H9 (cell line): ENCODE data around the gene FHOD1. TPM values are rescaled to one million over a fixed set of nuclear protein-coding genes. Genes with fewer than 3 reads are reported as not detected.

Source experiments
- DNase-seq: peaks from one replicate; pipeline ENCODE4 v3.0.0-alpha.2; 2017
- H2AFZ ChIP-seq: one replicate; pipeline ENCODE4 v1.6.1; 2013; ENCODE audit warnings: mild to moderate bottlenecking, low read length, control low read depth, moderate library complexity
- H2AK5ac ChIP-seq: 2 replicates; pipeline ENCODE4 v1.6.1; 2013; ENCODE audit warnings: low read length, control low read depth, mixed read lengths; ENCODE audit not compliant: insufficient read length
- H2BK120ac ChIP-seq: one replicate; pipeline ENCODE4 v1.6.1; 2013; ENCODE audit warnings: low read depth, mild to moderate bottlenecking, low read length, control low read depth, inconsistent platforms; ENCODE audit not compliant: poor library complexity, severe bottlenecking
- H2BK12ac ChIP-seq: 2 replicates; pipeline ENCODE4 v1.6.1; 2013; ENCODE audit warnings: low read length, control low read depth, mixed read lengths, low read depth; ENCODE audit not compliant: insufficient read length
- H2BK15ac ChIP-seq: 2 replicates; pipeline ENCODE4 v1.6.1; 2013; ENCODE audit warnings: low read depth, low read length, control low read depth
- H2BK20ac ChIP-seq: one replicate; pipeline ENCODE4 v1.6.1; 2013; ENCODE audit warnings: low read depth, mild to moderate bottlenecking, low read length, control low read depth, inconsistent platforms; ENCODE audit not compliant: poor library complexity, severe bottlenecking
- H2BK5ac ChIP-seq: 2 replicates; pipeline ENCODE4 v1.6.1; 2013; ENCODE audit warnings: low read length, control low read depth, mixed read lengths; ENCODE audit not compliant: insufficient read length
- H3K14ac ChIP-seq: 2 replicates; pipeline ENCODE4 v1.6.1; 2013; ENCODE audit warnings: low read length, control low read depth; ENCODE audit not compliant: insufficient read depth
- H3K18ac ChIP-seq: 2 replicates; pipeline ENCODE4 v1.6.1; 2013; ENCODE audit warnings: low read depth, mild to moderate bottlenecking, mixed read lengths, low read length, control low read depth; ENCODE audit not compliant: insufficient read length
- H3K23ac ChIP-seq: 2 replicates; pipeline ENCODE4 v1.6.1; 2013; ENCODE audit warnings: low read length, control low read depth, mixed read lengths, low read depth; ENCODE audit not compliant: insufficient read length
- H3K23me2 ChIP-seq: 2 replicates; pipeline ENCODE4 v1.6.1; 2013; ENCODE audit warnings: low read depth, mild to moderate bottlenecking, mixed read lengths, low read length, control low read depth; ENCODE audit not compliant: insufficient read length, poor library complexity, severe bottlenecking
- H3K27ac ChIP-seq: 2 replicates; pipeline ENCODE4 v1.5.1; 2013; ENCODE audit warnings: low read length, control low read depth, mixed read lengths, low read depth; ENCODE audit not compliant: insufficient read length
- H3K27me3 ChIP-seq: 2 replicates; pipeline ENCODE4 v1.6.1; 2013; ENCODE audit warnings: low read length, control low read depth, inconsistent platforms; ENCODE audit not compliant: insufficient read depth
- H3K4ac ChIP-seq: 2 replicates; pipeline ENCODE4 v1.6.1; 2013; ENCODE audit warnings: low read depth, mild to moderate bottlenecking, control low read depth, inconsistent platforms, low read length, moderate library complexity
- H3K4me1 ChIP-seq: 2 replicates; pipeline ENCODE4 v1.6.1; 2013; ENCODE audit warnings: low read length, control low read depth, inconsistent platforms; ENCODE audit not compliant: insufficient read depth
- H3K4me2 ChIP-seq: 2 replicates; pipeline ENCODE4 v1.6.1; 2013; ENCODE audit warnings: low read length, control low read depth, mixed read lengths; ENCODE audit not compliant: insufficient read length, insufficient read depth
- H3K56ac ChIP-seq: 2 replicates; pipeline ENCODE4 v1.6.1; 2013; ENCODE audit warnings: low read depth, mild to moderate bottlenecking, mixed read lengths, low read length, control low read depth; ENCODE audit not compliant: insufficient read length
- H3K79me1 ChIP-seq: 2 replicates; pipeline ENCODE4 v1.6.1; 2013; ENCODE audit warnings: low read depth, mild to moderate bottlenecking, moderate library complexity, low read length, control low read depth, inconsistent platforms; ENCODE audit not compliant: insufficient read depth, poor library complexity, severe bottlenecking
- H3K79me2 ChIP-seq: 2 replicates; pipeline ENCODE4 v1.6.1; 2013; ENCODE audit warnings: low read length, control low read depth, inconsistent platforms; ENCODE audit not compliant: insufficient read depth
- H3K9ac ChIP-seq: 2 replicates; pipeline ENCODE4 v1.6.1; 2013; ENCODE audit warnings: low read length, control low read depth, mixed read lengths; ENCODE audit not compliant: insufficient read length; ENCODE audit errors: extremely low read depth
- H3K9me3 ChIP-seq: one replicate; pipeline ENCODE4 v1.6.1; 2013; ENCODE audit warnings: low read depth, low read length, inconsistent platforms; ENCODE audit not compliant: control insufficient read depth
- H3T11ph ChIP-seq: one replicate; pipeline ENCODE4 v1.6.1; 2013; ENCODE audit warnings: mild to moderate bottlenecking, low read length, control low read depth, inconsistent platforms
- H4K20me1 ChIP-seq: one replicate; pipeline ENCODE4 v1.6.1; 2013; ENCODE audit not compliant: control insufficient read depth, insufficient read length, insufficient read depth
- H4K5ac ChIP-seq: 2 replicates; pipeline ENCODE4 v1.6.1; 2013; ENCODE audit warnings: low read depth, mild to moderate bottlenecking, mixed read lengths, low read length, control low read depth; ENCODE audit not compliant: insufficient read length
- H4K8ac ChIP-seq: replicated peaks from 2 replicates; pipeline ENCODE4 v1.6.1; 2013; ENCODE audit warnings: low read length, control low read depth, mixed read lengths, low read depth; ENCODE audit not compliant: insufficient read length
- H4K91ac ChIP-seq: 2 replicates; pipeline ENCODE4 v1.6.1; 2013; ENCODE audit warnings: low read depth, mild to moderate bottlenecking, moderate library complexity, mixed read lengths, low read length, control low read depth; ENCODE audit not compliant: insufficient read length
- H3K27ac Mint-ChIP-seq, 3 experiments: 2 replicates in 2 of 3; 3 replicates in 1 of 3; pipeline ENCODE4 v1.8.0; 2020 to 2021; ENCODE audit warnings: mixed read lengths in 3 of 3, mild to moderate bottlenecking in 1 of 3, moderate library complexity in 1 of 3
- H3K27me3 Mint-ChIP-seq: 2 replicates; pipeline ENCODE4 v1.8.0; 2021; ENCODE audit warnings: low read depth, mild to moderate bottlenecking, moderate library complexity, mixed read lengths
- H3K36me3 Mint-ChIP-seq, 3 experiments: 2 replicates in 2 of 3; 3 replicates in 1 of 3; pipeline ENCODE4 v1.8.0; 2020 to 2021; ENCODE audit warnings: low read depth in 3 of 3, mixed read lengths in 3 of 3; ENCODE audit not compliant: insufficient read depth in 1 of 3
- H3K4me1 Mint-ChIP-seq, 2 experiments: 2 replicates each; pipeline ENCODE4 v1.8.0; 2020; ENCODE audit warnings: mixed read lengths in 2 of 2
- H3K4me3 Mint-ChIP-seq, 2 experiments: 2 replicates in 1 of 2; 3 replicates in 1 of 2; pipeline ENCODE4 v1.8.0; 2020 to 2021; ENCODE audit warnings: mild to moderate bottlenecking in 2 of 2, mixed read lengths in 2 of 2, moderate library complexity in 1 of 2
- H3K9me3 Mint-ChIP-seq, 2 experiments: 2 replicates in 1 of 2; 3 replicates in 1 of 2; pipeline ENCODE4 v1.8.0; 2020; ENCODE audit warnings: mild to moderate bottlenecking in 2 of 2, mixed read lengths in 2 of 2, moderate library complexity in 1 of 2
- CTCF ChIP-seq: fragments of 200-600 bp; sonication (generic); conservative IDR thresholded peaks from 3 replicates; pipeline ENCODE4 v1.8.0; 2021; ENCODE audit warnings: antibody characterized with exemption, mild to moderate bottlenecking
- WGBS: extraction: QIAGEN DNeasy Blood & Tissue Kit; methylation state at CpG from one replicate; pipeline ENCODE4 v1.1.7; 2013; ENCODE audit warnings: missing lambda C conversion rate, low lambda C conversion rate, mixed read lengths; ENCODE audit not compliant: insufficient read length; ENCODE audit errors: extremely low coverage; 5-methylcytosine and 5-hydroxymethylcytosine counted together
- total RNA-seq: library from RNA; stranded (reverse); gene quantifications from 2 replicates; pipeline ENCODE4 v1.2.1, GENCODE V29; 2021

The FHOD1 gene
- total RNA-seq, 1 experiment from 2014 or later: 67.0 TPM

DNA sequence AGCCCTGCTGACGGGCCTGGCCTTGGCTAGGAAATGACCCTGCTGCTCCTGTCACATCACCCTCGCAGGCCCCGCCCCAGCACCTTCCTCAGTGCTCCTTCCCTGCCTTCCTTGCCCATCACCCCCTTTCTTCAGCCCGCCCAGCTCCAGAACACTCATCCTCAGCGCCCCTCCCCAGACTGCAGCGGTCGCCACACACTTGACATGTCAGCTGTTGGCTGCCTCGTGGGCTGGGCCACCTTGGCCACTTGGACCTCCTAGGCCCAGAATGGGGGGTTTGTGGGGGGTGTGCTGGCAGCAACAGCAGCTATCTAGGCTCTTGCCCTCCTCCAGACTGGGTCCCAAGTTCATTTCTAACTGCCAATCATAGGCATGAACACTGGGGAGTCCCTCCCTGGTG is 37.7 kb downstream of the FHOD1 start:
- Histone ChIP-seq H4K5ac (no peak overlapping the region), H3K14ac (no peak overlapping the region), H4K8ac (no peak overlapping the region), H4K91ac (no peak overlapping the region), H3T11ph (no peak overlapping the region), H3K23ac (no peak overlapping the region), H3K27me3 (no peaks in the 10 kb centered on the region; the same call in 1 of the 2 replicates), H3K79me2 (no peaks in the 10 kb centered on the region), H3K18ac (no peak overlapping the region), H2BK12ac (no peak overlapping the region), H2BK5ac (no peak overlapping the region), H3K9me3 (no peaks in the 10 kb centered on the region), H3K9ac (no peak overlapping the region), H4K20me1 (no peaks in the 10 kb centered on the region), H3K56ac (no peak overlapping the region), H2AFZ (no peak overlapping the region), H2BK20ac (no peak overlapping the region), H3K4me1 (no peaks in the 10 kb centered on the region), H3K4ac (no peak overlapping the region), H3K4me2 (no peak overlapping the region), H3K23me2 (no peaks in the 10 kb centered on the region), H3K79me1 (no peaks in the 10 kb centered on the region), H3K27ac (no peak overlapping the region), H2BK15ac (no peak overlapping the region), H2AK5ac (no peak overlapping the region), H2BK120ac (no peak overlapping the region)
- Mint-ChIP-seq H3K4me1 (peaks cover 10 to 12% of the 10 kb centered on the region in 2 experiments; a peak in 3 of 4 replicates), H3K27ac (no peak overlapping the region), H3K27me3 (peaks cover 21% of the 10 kb centered on the region), H3K36me3 (no peaks in the 10 kb centered on the region; a peak in 2 of 7 replicates), H3K4me3 (no peak overlapping the region), H3K9me3 (no peaks in the 10 kb centered on the region)
- no CpG with 5 or more reads among the region's 8 CpGs for WGBS
- no peak for DNase-seq
- no peak for TF ChIP-seq CTCF
